NCI-H510A (cell line): ENCODE data around the gene GPAT3.

ENCODE experiments used
- DNase-seq: peaks from one replicate; lab custom pipeline; 2025; lab: John Stamatoyannopoulos, UW

GPAT3 gene

GRCh38 chr4:83644677-83645659, 109.1 kb downstream of the GPAT3 start:
- no peak for DNase-seq

- DNase-seq: no peak
Measured at GRCh38 chr4:83646538-83647239, 110.8 kb downstream of the GPAT3 start.

GRCh38 chr4:83651846-83652245, 115.9 kb downstream of the GPAT3 start:
- DNase-seq: no peak
